Right ventricle myocardium superior (tissue), 1 donor: ENCODE results near the gene MIEF1. TPM values are rescaled to one million over a fixed set of nuclear protein-coding genes. Genes with fewer than 3 reads are reported as not detected.

Experiments used
- ATAC-seq: fragments of 200-7000 bp; cut with Tn5 transposase; one replicate; pipeline ENCODE4 v1.9.1; 2020; ENCODE audit warnings: mild to moderate bottlenecking; ENCODE audit not compliant: poor library complexity
- DNase-seq: peaks from one replicate; pipeline ENCODE4 v3.0.0-alpha.2; 2020
- intact Hi-C: fragments of 100-400 bp; cut with DNase I; formaldehyde crosslinking; loops from one replicate; pipeline ENCODE4 v1.11.2; 2022
- total RNA-seq: library from RNA; stranded (reverse); fragmentation: NEBNext Ultra II Directional; extraction: Animal tissue kit (Norgen Biotek cat#: 25700); gene quantifications from one replicate; pipeline ENCODE4 v1.2.1, GENCODE V29; 2021
- donor health status: DM: no; HTN: yes; CAD: no; lungs with severe emphysema.

Gene MIEF1
- total RNA-seq, 1 donor from 2014 or later, result 16.7 TPM

DNA sequence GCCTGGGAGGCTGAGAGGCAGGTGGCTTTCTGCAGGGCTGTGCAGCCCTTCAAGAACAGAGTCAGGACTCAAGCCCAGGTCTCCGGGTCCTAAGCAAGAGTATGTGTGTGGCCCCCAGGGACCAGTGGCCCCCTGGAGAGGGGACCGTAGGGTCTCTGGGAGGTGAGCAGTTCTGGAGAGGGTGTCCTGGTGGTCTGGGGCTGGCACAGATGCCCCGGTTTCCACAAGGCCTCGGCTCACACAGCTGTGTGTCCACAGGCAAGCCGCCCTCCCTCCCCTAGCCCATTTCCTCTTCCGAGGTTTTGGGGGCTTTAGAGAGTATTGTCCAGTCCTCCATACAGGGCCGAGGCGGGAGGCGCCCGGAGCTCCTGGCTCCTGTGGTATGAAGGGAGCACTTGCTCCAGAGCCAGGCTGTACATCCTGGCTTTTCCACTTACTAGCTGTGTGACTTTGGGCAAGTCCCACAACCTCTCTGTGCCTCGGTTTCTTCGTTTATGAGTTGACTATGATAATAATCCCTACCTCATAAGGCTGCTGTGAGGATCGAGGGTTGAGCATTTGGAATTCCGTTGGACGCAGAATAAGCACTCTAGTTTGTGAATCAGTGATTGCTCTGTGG lies 33.9 kb downstream of the MIEF1 start:
- ATAC-seq (no peak), DNase-seq (no peak)
- intact Hi-C loops, result loop anchor here (5.0 kb wide), 1 partner anchor 486 kb away; no protein-coding TSS in a partner anchor

DNA sequence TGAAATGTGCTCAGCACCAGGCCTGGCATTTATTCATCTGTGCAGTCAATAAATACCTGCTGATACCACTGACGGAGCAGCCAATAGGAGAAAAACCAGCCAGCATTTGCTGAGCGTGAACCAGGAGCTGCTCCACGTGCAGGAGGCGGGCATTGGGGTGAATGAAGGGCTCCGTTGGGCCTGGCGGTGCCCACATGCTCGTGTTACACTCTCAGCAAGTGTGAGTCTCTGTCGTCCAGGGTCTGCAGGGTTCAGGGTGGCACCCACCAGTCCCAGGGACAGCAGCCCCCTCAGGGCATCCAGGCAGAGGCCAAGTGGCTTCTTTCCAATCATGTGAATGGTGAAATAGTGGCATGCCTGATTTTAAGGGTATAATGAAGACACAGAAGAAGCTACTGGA lies 34.6 kb downstream of the MIEF1 start:
- intact Hi-C loops, result loop anchor here (5.0 kb wide), 1 partner anchor 486 kb away; no protein-coding TSS in a partner anchor
- ATAC-seq, result no peak
- DNase-seq, result no peak

DNA sequence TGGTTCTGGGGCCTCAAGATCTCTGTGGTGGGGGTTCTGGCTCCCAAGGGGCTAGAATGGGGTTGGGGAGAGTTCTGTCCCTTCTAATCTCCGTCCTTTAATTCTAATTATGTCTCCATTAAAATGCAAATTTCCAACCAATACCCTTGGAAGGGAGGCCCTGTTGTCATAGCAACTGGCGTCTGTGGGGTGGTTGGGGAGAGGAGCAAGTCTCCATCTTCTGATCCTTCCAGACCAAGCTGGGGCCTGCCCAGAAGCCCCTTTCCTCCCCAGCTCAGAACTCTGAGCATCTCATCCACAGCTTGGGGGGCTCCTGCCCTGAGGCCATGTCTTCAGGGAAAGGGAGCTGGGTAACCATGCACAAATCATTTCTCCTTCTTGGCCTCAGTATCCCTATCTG lies 35.9 kb downstream of the MIEF1 start:
- no peak for ATAC-seq
- no peak for DNase-seq
- intact Hi-C loops, result loop anchor here (5.0 kb wide), 1 partner anchor 484 kb away; no protein-coding TSS in a partner anchor

GRCh38 chr22:39543095-39543494 lies 41.0 kb downstream of the MIEF1 start:
- intact Hi-C loops, result no loop called here
- no peak for DNase-seq
- no peak for ATAC-seq

- intact Hi-C loops, result no loop called here
- DNase-seq, result no peak
These were observed 43.6 kb downstream of the MIEF1 start for GRCh38 chr22:39545386-39546365.

GRCh38 chr22:39546889-39547586 lies 44.9 kb downstream of the MIEF1 start:
- DNase-seq (no peak), ATAC-seq (no peak)
- intact Hi-C loops, result no loop called here

More at GRCh38 chr22:39545386-39546365, 43.6 kb downstream of the MIEF1 start:
- ATAC-seq, result peak; percentile 68

DNA sequence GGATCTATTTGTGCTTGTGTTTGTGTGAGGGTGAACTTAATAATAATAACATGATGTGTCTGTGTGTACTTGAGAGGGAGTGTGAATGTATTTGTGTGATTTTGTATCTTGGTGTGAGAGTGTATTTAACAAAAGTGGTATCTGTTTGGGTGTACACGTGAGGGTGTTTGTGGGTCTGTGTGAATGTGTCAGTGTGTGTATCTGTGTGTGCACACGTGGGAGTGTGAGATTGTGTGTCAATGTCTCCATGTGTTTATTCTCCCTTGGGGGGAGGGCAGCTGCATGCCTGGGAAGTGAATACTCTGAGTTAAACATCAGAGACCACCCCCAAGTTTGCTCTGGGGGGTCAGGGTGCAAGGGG lies 45.5 kb downstream of the MIEF1 start:
- intact Hi-C loops, result no loop called here
- ATAC-seq, result no peak
- DNase-seq, result no peak

DNA sequence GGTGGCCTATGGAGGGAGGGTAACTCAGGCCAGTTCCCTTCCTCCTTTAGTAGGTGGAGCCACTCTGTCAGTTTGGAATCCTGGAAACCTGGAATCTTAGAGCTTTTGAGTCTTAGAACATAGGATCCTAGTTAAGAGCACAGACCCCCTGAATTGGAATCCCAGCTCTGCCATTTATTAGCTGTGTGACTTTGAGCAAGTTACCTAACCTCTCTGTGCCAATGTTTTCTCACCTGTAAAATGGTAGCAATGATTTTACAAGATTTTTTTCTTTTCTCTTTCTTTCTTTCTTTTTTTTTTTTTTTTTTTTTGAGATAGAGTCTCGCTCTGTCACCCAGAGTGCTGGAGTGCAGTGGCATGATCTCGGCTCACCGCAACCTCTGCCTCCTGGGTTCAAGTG lies 51.3 kb downstream of the MIEF1 start:
- ATAC-seq (no peak), DNase-seq (no peak)
- intact Hi-C loops, result no loop called here

DNA sequence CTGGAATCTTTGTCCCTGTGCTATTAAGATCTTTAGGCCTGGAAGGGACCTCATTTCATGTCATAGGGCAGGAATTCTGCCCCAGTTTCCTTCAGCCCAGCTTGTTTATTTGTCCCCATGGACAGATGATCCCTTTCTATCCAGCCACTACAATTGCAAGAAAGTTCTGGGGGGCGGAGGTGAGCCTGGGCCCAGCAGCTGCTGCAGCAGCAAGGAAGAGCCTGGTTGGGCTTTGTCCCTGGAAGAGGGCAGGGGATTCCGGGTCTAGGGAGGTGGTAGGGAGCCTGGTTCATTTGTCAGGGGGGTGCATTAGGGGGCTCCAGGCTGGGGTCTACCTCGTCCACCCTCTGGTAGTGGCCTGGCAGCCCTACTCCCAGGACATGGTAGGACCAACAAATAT lies 52.1 kb downstream of the MIEF1 start:
- ATAC-seq, result no peak
- intact Hi-C loops, result no loop called here

GRCh38 chr22:39556970-39557841 lies 55.1 kb downstream of the MIEF1 start:
- intact Hi-C loops, result no loop called here
- peak; percentile 71 for ATAC-seq
- no peak for DNase-seq

More for the DNA sequence above, 52.1 kb downstream of the MIEF1 start:
- DNase-seq, result no peak

DNA sequence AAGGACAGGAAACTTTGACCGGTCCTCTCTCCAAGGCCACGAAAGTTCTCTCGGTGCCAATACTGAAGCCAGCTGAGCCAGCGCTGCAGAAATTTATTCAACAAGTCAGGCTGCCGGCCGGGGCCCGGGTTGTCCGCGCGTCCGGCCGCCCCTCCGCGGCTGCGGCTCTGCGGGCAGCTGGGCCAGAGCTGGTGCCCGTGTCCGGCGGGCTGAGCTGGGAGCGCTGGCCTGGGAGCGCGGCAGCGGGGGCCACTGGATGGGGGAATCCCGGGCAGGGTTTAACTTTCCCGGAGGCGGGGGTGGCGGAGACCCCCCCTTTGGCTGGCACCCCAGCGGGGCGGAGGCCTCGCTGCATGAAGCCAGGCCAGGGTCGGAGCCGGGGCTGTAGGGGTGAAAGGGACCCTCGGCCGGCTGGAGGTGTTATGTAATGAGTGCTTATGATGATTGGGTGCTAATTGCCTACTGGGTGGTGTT lies 56.2 kb downstream of the MIEF1 start:
- intact Hi-C loops, result no loop called here
- no peak for ATAC-seq

DNA sequence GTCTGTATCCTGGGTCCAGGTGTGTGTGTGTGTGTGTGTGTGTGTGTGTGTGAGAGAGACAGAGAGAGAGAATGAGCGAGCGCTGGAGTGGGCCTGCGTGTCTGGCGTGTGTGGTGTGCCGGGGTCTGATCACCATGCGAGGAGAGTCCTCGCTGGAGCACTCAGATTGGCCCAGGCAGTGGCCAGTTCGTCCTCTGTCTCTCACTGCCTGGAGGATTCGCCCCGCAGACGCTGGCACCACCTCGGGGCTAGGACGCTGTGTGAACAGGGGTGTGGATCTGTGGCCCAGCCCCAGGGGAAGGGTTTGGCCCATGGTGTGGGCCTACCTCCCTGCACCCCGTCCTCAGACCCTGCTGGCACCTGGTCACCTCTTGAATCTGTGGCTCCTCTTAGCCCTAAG lies 56.9 kb downstream of the MIEF1 start:
- intact Hi-C loops, result no loop called here
- no peak for ATAC-seq
- no peak for DNase-seq

More for the DNA sequence above, 56.2 kb downstream of the MIEF1 start:
- no peak for DNase-seq

- ATAC-seq (no peak), DNase-seq (no peak)
- intact Hi-C loops, result no loop called here
These were observed 57.5 kb downstream of the MIEF1 start for GRCh38 chr22:39559456-39560105.

- ATAC-seq, result no peak
These were observed 58.0 kb downstream of the MIEF1 start for GRCh38 chr22:39560127-39560526.

GRCh38 chr22:39562839-39563489 lies 60.9 kb downstream of the MIEF1 start:
- no peak for DNase-seq
- no peak for ATAC-seq
- intact Hi-C loops, result no loop called here

More at GRCh38 chr22:39560127-39560526, 58.0 kb downstream of the MIEF1 start:
- no peak for DNase-seq
- intact Hi-C loops, result no loop called here

GRCh38 chr22:39563571-39564428 lies 61.7 kb downstream of the MIEF1 start:
- intact Hi-C loops, result no loop called here
- DNase-seq, result no peak
- no peak for ATAC-seq
